Fibroblast of pulmonary artery (primary cell): Measurements from ENCODE around the gene UTS2R.
A peak's percentile ranks its signal among the peaks of the same experiment; 100 is the strongest.

Source experiments
- DNase-seq: peaks from one replicate; pipeline ENCODE4 v3.0.0-alpha.2; 2010; ENCODE audit warnings: low read depth
- H3K4me3 ChIP-seq: replicated peaks from 2 replicates; pipeline ENCODE4 v1.5.1; 2011; ENCODE audit warnings: low read depth, mild to moderate bottlenecking, control low read depth, low read length, moderate library complexity
- TF ChIP-seq, protein P1 (sequence below): IDR thresholded peaks from 2 replicates; pipeline ENCODE4 v1.5.1; 2011; ENCODE audit warnings: mild to moderate bottlenecking, control low read depth, low read length, inconsistent platforms; ENCODE audit errors: missing control alignments

Gene UTS2R

DNA sequence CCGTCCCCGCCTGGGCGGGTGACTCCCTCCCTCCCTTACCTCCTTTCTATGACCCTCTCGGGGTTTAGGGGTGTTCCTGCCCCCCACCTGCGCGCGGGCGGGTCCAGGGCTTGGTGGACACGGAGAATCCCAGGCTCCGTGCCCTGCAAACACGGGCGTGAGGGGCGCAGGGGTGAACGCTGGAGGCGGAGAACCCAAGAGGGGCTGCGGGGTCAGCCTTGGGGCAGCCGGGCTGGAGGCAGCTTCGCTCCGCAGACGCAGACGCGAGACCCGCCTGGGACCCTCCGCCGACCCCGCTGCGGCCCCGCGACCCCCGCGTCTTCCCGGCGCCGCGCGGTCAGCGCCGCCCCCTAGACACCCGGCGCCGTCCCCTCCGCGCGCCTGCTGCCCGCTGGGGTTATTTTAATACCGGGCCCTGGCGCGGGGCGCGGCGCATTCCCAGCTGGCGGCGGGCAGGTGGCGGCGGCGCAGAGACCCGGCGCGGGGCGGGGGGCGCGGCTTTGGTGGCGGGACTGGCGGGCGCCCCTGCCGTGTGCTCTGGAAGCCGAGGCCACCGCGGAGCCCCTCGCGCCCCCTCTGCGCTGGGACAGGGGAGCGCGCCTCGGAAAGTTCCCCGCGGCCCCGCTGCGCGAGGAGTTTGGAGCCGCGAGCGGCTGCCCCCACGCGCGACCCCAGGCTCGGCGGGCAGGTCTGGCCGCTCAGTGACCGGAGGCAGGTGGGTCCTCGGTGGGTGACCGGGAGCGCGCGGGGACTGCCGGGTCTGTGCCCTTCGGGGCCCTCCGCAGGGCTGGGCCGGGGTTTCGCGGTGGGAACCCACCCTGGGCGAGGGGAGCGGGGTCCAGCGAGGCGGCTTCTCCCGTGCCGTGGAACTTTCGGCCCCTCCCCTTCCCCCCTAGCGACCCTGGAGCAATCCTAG, at the start of gene UTS2R:
UTS2R (plus strand) TSS at position 433 of the 916 bp plus-strand sequence. CDS start 2,560 bp downstream, outside the sequence.
- no peak for DNase-seq
- TF ChIP-seq, protein P1, sequence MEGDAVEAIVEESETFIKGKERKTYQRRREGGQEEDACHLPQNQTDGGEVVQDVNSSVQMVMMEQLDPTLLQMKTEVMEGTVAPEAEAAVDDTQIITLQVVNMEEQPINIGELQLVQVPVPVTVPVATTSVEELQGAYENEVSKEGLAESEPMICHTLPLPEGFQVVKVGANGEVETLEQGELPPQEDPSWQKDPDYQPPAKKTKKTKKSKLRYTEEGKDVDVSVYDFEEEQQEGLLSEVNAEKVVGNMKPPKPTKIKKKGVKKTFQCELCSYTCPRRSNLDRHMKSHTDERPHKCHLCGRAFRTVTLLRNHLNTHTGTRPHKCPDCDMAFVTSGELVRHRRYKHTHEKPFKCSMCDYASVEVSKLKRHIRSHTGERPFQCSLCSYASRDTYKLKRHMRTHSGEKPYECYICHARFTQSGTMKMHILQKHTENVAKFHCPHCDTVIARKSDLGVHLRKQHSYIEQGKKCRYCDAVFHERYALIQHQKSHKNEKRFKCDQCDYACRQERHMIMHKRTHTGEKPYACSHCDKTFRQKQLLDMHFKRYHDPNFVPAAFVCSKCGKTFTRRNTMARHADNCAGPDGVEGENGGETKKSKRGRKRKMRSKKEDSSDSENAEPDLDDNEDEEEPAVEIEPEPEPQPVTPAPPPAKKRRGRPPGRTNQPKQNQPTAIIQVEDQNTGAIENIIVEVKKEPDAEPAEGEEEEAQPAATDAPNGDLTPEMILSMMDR, result no peak
- peak within 1 kb of the TSS; percentile 30 for H3K4me3 ChIP-seq

DNA sequence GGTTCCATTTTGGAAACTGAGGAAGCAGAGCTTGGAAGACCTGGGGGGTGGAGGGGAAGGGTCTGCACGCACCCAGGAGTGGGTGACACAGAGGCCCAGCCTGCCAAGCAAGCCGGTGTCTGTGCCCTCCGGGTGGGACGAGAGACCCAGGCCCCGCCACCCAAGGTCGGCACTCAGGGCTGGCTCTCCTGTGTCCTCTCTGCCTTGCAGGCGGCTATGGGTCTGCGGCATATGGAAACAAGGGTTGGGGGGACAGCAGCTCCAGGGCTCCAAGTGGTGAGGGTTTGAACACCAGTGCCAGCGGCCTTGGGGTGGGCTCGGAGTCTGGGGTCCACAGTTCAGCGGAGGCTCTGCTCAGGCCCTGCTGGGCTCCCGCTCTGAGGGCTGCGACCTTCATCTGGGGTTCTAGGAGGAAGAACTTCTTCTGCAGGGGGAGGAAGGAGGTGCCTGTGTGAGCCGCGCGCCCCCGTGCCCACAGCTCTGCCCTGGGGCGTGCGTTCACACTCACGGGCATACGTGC, 49.6 kb upstream of the UTS2R start:
- TF ChIP-seq, protein P1, result no peak
- DNase-seq, result no peak
- H3K4me3 ChIP-seq, result no peak overlapping the region

DNA sequence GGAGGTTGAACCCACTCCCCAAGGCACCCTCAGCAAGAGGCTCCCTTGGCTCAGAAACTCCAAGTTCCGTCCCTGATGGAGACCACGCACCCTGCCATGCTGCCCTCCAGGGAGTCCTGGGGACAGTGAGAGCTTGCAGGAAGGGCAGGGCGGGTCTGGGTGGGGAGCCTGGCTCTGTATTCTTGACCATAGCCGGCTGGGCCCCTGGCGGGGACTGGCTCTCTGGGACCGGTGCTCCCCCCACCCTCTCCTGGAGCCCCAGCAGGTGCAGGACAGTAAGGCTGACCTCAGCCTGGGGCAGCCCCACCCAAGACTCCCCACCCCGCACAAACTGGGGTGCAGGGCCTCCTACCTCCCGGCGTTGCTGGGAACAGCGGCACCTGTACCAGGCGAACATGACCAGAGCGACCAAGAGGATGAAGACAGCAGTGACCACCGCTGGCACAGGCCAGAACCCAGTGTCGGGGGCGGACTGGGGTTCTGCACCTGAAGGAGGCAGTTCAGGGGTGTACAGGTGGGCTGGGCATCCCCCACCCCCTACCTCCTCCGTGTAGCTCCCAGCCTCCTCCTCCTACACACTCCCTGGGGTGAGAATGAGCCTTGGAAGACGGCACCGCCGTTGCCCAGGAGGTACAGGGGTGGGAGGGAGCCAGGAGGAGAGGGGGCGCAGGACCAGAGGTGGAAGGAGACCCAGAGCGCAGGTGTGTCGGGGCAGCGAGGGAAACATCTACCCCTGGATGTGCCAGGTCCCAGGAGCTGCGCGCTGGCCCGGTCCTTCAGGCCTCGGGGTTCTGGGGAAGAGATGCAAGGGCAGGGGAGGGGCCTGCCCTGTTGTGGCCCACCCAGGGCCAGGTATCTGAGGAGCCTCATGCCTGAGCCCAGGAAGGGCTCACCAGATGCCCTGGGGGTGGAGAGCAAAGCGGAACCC, 48.8 kb upstream of the UTS2R start:
- TF ChIP-seq, protein P1, result no peak
- DNase-seq, result no peak

DNA sequence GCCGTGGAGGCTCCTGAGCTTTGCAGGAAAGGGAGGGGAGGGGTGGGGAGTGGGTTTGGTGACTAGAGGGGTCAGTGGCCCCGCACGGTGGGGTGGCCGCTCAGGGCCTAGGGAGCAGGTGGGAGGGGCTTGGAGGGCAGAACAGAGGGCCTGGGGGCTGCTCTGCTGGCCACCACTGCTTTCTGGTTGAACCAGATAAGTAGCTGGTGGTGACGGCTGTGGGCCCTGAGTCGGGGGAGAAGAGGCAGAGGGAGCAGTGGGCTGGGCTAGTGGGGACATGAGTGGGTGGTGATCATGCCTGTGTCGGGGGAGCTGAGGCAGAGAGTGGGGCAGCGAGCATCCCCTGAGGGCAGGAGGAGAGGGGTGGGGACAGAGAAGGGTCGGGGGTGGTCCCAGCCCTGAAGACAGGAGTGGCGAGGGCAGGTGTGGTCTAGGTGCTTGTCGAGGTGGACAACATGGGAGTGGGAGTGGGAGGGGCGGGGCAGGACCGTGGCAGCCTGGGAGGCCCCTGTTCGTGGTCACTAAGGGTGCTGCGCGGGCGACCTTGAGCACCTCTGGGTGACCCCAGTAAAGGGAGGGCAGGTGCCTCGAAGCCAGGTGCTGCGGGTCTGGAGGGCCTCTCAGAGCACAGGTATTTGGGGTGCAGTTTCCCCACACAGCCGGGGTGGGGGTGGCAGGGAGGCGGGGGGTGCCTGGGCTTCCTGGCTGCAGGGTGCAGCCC, 47.9 kb upstream of the UTS2R start:
- no peak overlapping the region for H3K4me3 ChIP-seq
- DNase-seq, result no peak
- TF ChIP-seq, protein P1, result no peak

More for the DNA sequence above, 48.8 kb upstream of the UTS2R start:
- H3K4me3 ChIP-seq, result no peak overlapping the region

DNA sequence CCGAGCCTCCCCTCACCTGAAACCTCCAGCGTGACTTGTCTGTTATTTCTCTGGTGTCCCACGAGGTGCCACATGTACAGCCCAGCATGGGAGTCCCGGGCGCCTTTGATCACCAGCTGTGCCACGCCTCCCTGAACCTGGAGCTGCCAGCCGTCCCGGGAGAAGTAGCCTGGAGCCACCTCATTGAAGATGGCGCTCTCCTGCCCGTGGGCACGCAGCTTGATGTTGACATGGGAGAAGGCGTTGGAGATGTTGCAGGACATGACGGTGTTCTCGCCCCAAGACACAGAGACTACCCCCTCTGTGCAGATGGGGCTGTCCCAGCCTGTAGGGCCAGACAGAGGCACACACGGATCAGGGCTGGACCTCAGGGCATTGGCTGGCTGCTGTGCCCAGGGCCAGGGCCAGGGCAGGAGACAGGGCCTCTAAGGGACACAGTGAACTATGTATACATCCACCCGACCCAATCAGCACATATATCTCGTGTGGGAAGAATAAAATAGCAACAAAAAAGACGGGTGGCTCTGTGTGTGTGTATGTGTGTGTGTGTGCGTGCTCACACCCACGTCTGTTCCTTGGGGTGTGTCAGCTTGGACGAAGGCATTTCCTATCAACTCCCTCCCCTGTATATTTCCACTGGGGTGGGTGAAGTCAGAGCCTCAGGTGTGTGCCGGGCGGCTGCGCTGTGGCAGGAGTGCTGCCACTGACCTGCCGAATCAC, 46.8 kb upstream of the UTS2R start:
- TF ChIP-seq, protein P1, result no peak
- H3K4me3 ChIP-seq, result no peak overlapping the region
- DNase-seq, result no peak
